ENCODE results near the gene KIFC3. TPM values are rescaled to one million over a fixed set of nuclear protein-coding genes. Genes with fewer than 3 reads are reported as not detected.

Gene KIFC3
- total and polyA plus RNA-seq, 2 of the 13 experiments (the other 11 are each of a cell fraction or from before 2014, with no cell fraction given) = 42.1 to 45.3 TPM

DNA sequence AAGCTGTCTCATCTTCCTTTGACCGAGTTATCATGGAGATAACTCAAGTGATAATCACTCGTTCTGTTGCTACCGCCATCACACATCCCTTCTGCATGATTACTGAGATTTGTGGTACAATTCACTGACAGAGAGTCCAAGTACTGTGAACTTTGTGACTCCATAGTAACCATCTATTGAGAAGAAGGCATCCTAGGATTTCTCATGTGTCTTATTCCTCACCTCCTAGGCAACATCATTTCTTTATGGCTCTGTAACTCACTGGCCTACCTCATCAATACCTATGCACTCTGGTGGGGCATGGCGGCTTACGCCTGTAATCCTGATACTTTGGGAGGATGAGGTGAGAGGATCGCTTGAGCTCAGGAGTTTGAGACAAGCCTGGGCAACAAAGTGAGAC lies 88.2 kb downstream of the KIFC3 start:
- Histone ChIP-seq H2AFZ (ENCODE audit: low read length) (no peak overlapping the region), H4K20me1 (ENCODE audit: insufficient read depth, low read length) (no peaks in the 10 kb centered on the region), H3K4me3 (replicated peaks in 1 of 3; ENCODE audit: insufficient read depth in 1 of 3, low read depth in 2 of 3, low read length in 3 of 3) (no peak overlapping the region), H3K36me3 (replicated peaks in 1 of 2; ENCODE audit: control insufficient read depth in 1 of 2, insufficient read depth in 2 of 2, low read length in 2 of 2) (no peaks in the 10 kb centered on the region), H3K9me3 (ENCODE audit: low read length) (no peaks in the 10 kb centered on the region), H3K27me3 (ENCODE audit: control insufficient read depth in 1 of 2, insufficient read depth in 2 of 2, low read length in 2 of 2) (no peaks in the 10 kb centered on the region), H3K79me2 (ENCODE audit: insufficient read depth, low read length) (no peaks in the 10 kb centered on the region), H3K27ac (ENCODE audit: extremely low read length, insufficient read depth, low read length) (no peak overlapping the region), H3K9ac (ENCODE audit: insufficient read depth, low read depth, low read length) (no peak overlapping the region), H3K4me1 (ENCODE audit: insufficient read depth, low read length) (peaks cover 27% of the 10 kb centered on the region), H3K4me2 (ENCODE audit: low read depth, low read length) (no peak overlapping the region)
- WGBS (ENCODE audit: low lambda C conversion rate) = 92% methylated on average over 6 of the region's 6 CpGs
- ChIA-PET POLR2A (no interaction called here), CTCF (ENCODE audit: low intra/inter-chr PET ratio, low total read pairs) (no interaction called here)
- BruUV-seq (replicated peaks) = no TSS peak
- DNase-seq (ENCODE audit: low spot score) = no peak
- in situ Hi-C loops (cut with HindIII; ENCODE audit: extremely low pct_ligation_motif_present, low pct_unique_long_range_greater_than_20kb) (no loop called here), intact Hi-C loops (cut with micrococcal nuclease; ENCODE audit: unreplicated experiment) (no loop called here)
- TF ChIP-seq FOXA3 (CRISPR knock-in tag; IDR thresholded peaks at IDR 0.05) = no peak
- TF ChIP-seq ZNF143 (CRISPR knock-in tag; IDR thresholded peaks at IDR 0.05) = no peak
- no peak for TF ChIP-seq ZNF383 (CRISPR knock-in tag; IDR thresholded peaks at IDR 0.05; ENCODE audit: borderline replicate concordance)
- no peak for TF ChIP-seq MXD4 (CRISPR knock-in tag; IDR thresholded peaks at IDR 0.05)
- no peak for TF ChIP-seq LCORL (IDR thresholded peaks at IDR 0.05)
- TF ChIP-seq LCORL (CRISPR knock-in tag; IDR thresholded peaks at IDR 0.05) = no peak
- TF ChIP-seq, protein P1, sequence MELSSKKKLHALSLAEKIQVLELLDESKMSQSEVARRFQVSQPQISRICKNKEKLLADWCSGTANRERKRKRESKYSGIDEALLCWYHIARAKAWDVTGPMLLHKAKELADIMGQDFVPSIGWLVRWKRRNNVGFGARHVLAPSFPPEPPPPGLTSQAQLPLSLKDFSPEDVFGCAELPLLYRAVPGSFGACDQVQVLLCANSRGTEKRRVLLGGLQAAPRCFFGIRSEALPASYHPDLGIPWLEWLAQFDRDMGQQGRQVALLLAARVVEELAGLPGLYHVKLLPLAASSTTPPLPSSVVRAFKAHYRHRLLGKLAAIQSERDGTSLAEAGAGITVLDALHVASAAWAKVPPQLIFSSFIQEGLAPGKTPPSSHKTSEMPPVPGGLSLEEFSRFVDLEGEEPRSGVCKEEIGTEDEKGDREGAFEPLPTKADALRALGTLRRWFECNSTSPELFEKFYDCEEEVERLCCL (CRISPR knock-in tag; IDR thresholded peaks at IDR 0.05; ENCODE audit: borderline replicate concordance) = no peak
- TF ChIP-seq HNF4A (CRISPR knock-in tag; IDR thresholded peaks at IDR 0.05) = no peak
- no peak for TF ChIP-seq SKI (IDR thresholded peaks at IDR 0.05; ENCODE audit: partially characterized antibody)
- TF ChIP-seq, protein P2, sequence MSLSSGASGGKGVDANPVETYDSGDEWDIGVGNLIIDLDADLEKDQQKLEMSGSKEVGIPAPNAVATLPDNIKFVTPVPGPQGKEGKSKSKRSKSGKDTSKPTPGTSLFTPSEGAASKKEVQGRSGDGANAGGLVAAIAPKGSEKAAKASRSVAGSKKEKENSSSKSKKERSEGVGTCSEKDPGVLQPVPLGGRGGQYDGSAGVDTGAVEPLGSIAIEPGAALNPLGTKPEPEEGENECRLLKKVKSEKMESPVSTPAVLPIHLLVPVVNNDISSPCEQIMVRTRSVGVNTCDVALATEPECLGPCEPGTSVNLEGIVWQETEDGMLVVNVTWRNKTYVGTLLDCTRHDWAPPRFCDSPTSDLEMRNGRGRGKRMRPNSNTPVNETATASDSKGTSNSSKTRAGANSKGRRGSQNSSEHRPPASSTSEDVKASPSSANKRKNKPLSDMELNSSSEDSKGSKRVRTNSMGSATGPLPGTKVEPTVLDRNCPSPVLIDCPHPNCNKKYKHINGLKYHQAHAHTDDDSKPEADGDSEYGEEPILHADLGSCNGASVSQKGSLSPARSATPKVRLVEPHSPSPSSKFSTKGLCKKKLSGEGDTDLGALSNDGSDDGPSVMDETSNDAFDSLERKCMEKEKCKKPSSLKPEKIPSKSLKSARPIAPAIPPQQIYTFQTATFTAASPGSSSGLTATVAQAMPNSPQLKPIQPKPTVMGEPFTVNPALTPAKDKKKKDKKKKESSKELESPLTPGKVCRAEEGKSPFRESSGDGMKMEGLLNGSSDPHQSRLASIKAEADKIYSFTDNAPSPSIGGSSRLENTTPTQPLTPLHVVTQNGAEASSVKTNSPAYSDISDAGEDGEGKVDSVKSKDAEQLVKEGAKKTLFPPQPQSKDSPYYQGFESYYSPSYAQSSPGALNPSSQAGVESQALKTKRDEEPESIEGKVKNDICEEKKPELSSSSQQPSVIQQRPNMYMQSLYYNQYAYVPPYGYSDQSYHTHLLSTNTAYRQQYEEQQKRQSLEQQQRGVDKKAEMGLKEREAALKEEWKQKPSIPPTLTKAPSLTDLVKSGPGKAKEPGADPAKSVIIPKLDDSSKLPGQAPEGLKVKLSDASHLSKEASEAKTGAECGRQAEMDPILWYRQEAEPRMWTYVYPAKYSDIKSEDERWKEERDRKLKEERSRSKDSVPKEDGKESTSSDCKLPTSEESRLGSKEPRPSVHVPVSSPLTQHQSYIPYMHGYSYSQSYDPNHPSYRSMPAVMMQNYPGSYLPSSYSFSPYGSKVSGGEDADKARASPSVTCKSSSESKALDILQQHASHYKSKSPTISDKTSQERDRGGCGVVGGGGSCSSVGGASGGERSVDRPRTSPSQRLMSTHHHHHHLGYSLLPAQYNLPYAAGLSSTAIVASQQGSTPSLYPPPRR (CRISPR knock-in tag; IDR thresholded peaks at IDR 0.05; ENCODE audit: borderline replicate concordance) = no peak
- no peak for TF ChIP-seq ZNF256 (CRISPR knock-in tag; conservative IDR thresholded peaks at IDR 0.05)
- no peak for TF ChIP-seq SMAD9 (CRISPR knock-in tag; IDR thresholded peaks at IDR 0.05)
- TF ChIP-seq NCOA1 (CRISPR knock-in tag; IDR thresholded peaks at IDR 0.05) = no peak
- FAIRE-seq = no peak
- no peak for ATAC-seq

Measured in HepG2 (cell line).